HepG2 (cell line): ENCODE results near the gene SMAD7.

Experiments used
- ATF2 ChIP-seq: sonication (generic); formaldehyde crosslinking; IDR thresholded peaks from 2 replicates; pipeline ENCODE4 v1.4.0; 2020; ENCODE audit warnings: missing genetic modification reagents
- CREB1 ChIP-seq, 2 experiments: fragments of 450-650 bp in 1 of 2; IDR thresholded peaks; 2 replicates each; pipeline ENCODE4 v1.6.1; 2016 to 2017; ENCODE audit warnings: control low read depth in 1 of 2, mild to moderate bottlenecking in 1 of 2, missing compliant biosample characterization in 1 of 2, missing genetic modification characterization in 1 of 2
- CTCF ChIP-seq: sonication (generic); formaldehyde crosslinking; IDR thresholded peaks from 2 replicates; pipeline ENCODE4 v1.5.0; 2020; ENCODE audit warnings: mild to moderate bottlenecking, missing genetic modification reagents, moderate library complexity
- EP300 ChIP-seq, 3 experiments: sonication (generic) in 1 of 3; formaldehyde crosslinking in 1 of 3; IDR thresholded peaks; 2 replicates each; pipeline versions ENCODE4 v1.5.1 to v1.6.1; 2011 to 2020; ENCODE audit warnings: low read depth in 2 of 3, low read length in 2 of 3, borderline replicate concordance in 1 of 3, improper control_type of control experiment in 1 of 3, mild to moderate bottlenecking in 1 of 3, missing genetic modification reagents in 1 of 3, moderate library complexity in 1 of 3
- FOXJ3 ChIP-seq: sonication (generic); formaldehyde crosslinking; IDR thresholded peaks from 2 replicates; pipeline ENCODE4 v1.4.0; 2020; ENCODE audit warnings: missing genetic modification reagents, mild to moderate bottlenecking, borderline replicate concordance
- MAFF ChIP-seq: IDR thresholded peaks from 2 replicates; pipeline ENCODE4 v1.6.1; 2011; ENCODE audit warnings: low read depth, low read length, improper control_type of control experiment
- POLR2A ChIP-seq, 2 experiments: IDR thresholded peaks; 2 replicates each; pipeline ENCODE4 v1.6.1; 2011; ENCODE audit warnings: low read depth in 2 of 2, low read length in 2 of 2, mild to moderate bottlenecking in 1 of 2, moderate library complexity in 1 of 2; ENCODE audit not compliant: insufficient read depth in 1 of 2
- U2AF2 ChIP-seq: fragments of 200-400 bp; formaldehyde crosslinking; IDR thresholded peaks from 2 replicates; pipeline ENCODE4 v1.6.1; 2017; ENCODE audit warnings: low read depth, mild to moderate bottlenecking, low read length
- USF2 ChIP-seq, 2 experiments: sonication (generic) in 1 of 2; formaldehyde crosslinking in 1 of 2; IDR thresholded peaks; 2 replicates each; pipeline versions ENCODE4 v1.5.1 to v1.6.1; 2011 to 2020; ENCODE audit warnings: borderline replicate concordance in 1 of 2, low read depth in 1 of 2, low read length in 1 of 2, mild to moderate bottlenecking in 1 of 2, missing genetic modification reagents in 1 of 2, moderate library complexity in 1 of 2
- ZFY ChIP-seq: sonication (generic); formaldehyde crosslinking; IDR thresholded peaks from 2 replicates; pipeline ENCODE4 v1.4.0; 2020; ENCODE audit warnings: missing genetic modification reagents
- ZNF24 ChIP-seq: fragments of 450-650 bp; IDR thresholded peaks from 2 replicates; pipeline ENCODE4 v1.6.1; 2017; ENCODE audit warnings: antibody characterized with exemption, mild to moderate bottlenecking
- ZNF317 ChIP-seq: sonication (generic); formaldehyde crosslinking; IDR thresholded peaks from 2 replicates; pipeline ENCODE4 v1.5.0; 2020; ENCODE audit warnings: mild to moderate bottlenecking, missing genetic modification reagents
- ZNF331 ChIP-seq: sonication (generic); formaldehyde crosslinking; IDR thresholded peaks from 2 replicates; pipeline ENCODE4 v1.4.0; 2020; ENCODE audit warnings: missing genetic modification reagents
- ZNF556 ChIP-seq: sonication (generic); formaldehyde crosslinking; IDR thresholded peaks from 2 replicates; pipeline ENCODE4 v1.4.0; 2020; ENCODE audit warnings: mild to moderate bottlenecking, missing genetic modification reagents, borderline replicate concordance

- TF ChIP-seq U2AF2 = no peak
- no peak for TF ChIP-seq USF2 (IDR thresholded peaks at IDR 0.05; ENCODE audit: low read depth, low read length)
- no peak for TF ChIP-seq USF2 (CRISPR knock-in tag; IDR thresholded peaks at IDR 0.05; ENCODE audit: borderline replicate concordance)
- TF ChIP-seq EP300 (IDR thresholded peaks at IDR 0.05; ENCODE audit: low read depth in 2 of 2, low read length in 2 of 2) = no peak
- TF ChIP-seq EP300 (CRISPR knock-in tag; IDR thresholded peaks at IDR 0.05; ENCODE audit: borderline replicate concordance) = no peak
- TF ChIP-seq ZFY (CRISPR knock-in tag) = no peak
- no peak for TF ChIP-seq ZNF331 (CRISPR knock-in tag)
- TF ChIP-seq POLR2A (IDR thresholded peaks at IDR 0.05; ENCODE audit: insufficient read depth in 1 of 2, low read depth in 2 of 2, low read length in 2 of 2) = no peak
- TF ChIP-seq ATF2 (CRISPR knock-in tag) = no peak
- no peak for TF ChIP-seq ZNF24
- TF ChIP-seq MAFF = no peak
- no peak for TF ChIP-seq CTCF (CRISPR knock-in tag)
- TF ChIP-seq FOXJ3 (CRISPR knock-in tag) = no peak
- TF ChIP-seq ZNF556 (CRISPR knock-in tag) = no peak
- TF ChIP-seq ZNF317 (CRISPR knock-in tag) = no peak
- no peak for TF ChIP-seq CREB1 (IDR thresholded peaks at IDR 0.05)
- TF ChIP-seq CREB1 (CRISPR knock-in tag; IDR thresholded peaks at IDR 0.05) = no peak
Measured at GRCh38 chr18:48893061-48893607, 57.6 kb downstream of the SMAD7 start.
